ENCODE measurements around the gene GDF10. TPM values are rescaled to one million over a fixed set of nuclear protein-coding genes. Genes with fewer than 3 reads are reported as not detected.

The GDF10 gene
- total and polyA plus RNA-seq, 2 donors (not counting 1 experiment from before 2014, with no cell fraction given) = not detected

DNA sequence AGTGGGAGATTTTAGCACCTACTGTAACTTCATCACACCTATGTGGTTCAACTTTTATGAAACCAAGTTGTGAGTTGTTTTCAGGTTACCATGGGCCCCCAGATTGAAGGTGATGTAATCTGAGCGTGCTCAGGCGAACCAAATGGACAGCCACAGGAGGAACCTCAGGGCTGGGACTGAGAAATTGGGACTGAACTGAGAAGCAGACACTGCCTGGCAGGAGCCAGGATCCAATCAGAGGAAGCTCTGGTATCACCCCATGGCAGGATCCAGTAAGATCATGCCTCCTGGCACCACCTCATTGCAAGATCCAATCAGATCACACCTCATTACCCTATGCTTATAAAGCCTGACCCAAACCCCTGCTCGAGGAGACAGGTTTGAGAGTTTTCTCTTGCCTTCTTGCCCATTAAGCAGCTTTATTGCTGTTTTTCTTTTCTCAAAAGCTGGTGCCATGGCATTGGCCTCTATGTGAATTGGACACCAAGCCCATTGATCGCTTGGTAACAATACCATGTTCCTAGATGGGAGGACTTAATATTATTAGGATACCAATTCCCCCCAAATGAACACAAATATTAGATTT lies 43.2 kb upstream of the GDF10 start:
- H3K4me1 ChIP-seq (ENCODE audit: control insufficient read depth in 2 of 2, insufficient read depth in 2 of 2, low read length in 2 of 2) = peaks cover 50 to 60% of the 10 kb centered on the region in 2 donors
- no peak overlapping the region for H3K4me3 ChIP-seq (ENCODE audit: control extremely low read depth in 1 of 5, extremely low read depth in 1 of 5, insufficient read depth in 1 of 5, low read depth in 2 of 5, low read length in 4 of 5)
- H3K9me3 ChIP-seq (ENCODE audit: control extremely low read depth in 1 of 3, control insufficient read depth in 2 of 3, insufficient read depth in 1 of 3, low read length in 2 of 3) = peaks cover 0 to 3% (median 0%) of the 10 kb centered on the region in 3 donors
- H3K79me2 ChIP-seq (ENCODE audit: control insufficient read depth, insufficient read depth, low read length) = no peaks in the 10 kb centered on the region
- TF ChIP-seq, protein P1, sequence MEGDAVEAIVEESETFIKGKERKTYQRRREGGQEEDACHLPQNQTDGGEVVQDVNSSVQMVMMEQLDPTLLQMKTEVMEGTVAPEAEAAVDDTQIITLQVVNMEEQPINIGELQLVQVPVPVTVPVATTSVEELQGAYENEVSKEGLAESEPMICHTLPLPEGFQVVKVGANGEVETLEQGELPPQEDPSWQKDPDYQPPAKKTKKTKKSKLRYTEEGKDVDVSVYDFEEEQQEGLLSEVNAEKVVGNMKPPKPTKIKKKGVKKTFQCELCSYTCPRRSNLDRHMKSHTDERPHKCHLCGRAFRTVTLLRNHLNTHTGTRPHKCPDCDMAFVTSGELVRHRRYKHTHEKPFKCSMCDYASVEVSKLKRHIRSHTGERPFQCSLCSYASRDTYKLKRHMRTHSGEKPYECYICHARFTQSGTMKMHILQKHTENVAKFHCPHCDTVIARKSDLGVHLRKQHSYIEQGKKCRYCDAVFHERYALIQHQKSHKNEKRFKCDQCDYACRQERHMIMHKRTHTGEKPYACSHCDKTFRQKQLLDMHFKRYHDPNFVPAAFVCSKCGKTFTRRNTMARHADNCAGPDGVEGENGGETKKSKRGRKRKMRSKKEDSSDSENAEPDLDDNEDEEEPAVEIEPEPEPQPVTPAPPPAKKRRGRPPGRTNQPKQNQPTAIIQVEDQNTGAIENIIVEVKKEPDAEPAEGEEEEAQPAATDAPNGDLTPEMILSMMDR (IDR thresholded peaks at IDR 0.05) = no peak
- TF ChIP-seq EZH2 (IDR thresholded peaks at IDR 0.05; ENCODE audit: borderline replicate concordance, insufficient read depth, low read depth, low read length, poor library complexity, severe bottlenecking) = no peak
- Mint-ChIP-seq H3K9me3 (ENCODE audit: insufficient read depth) (no peaks in the 10 kb centered on the region), H3K4me1 (peaks cover 64% of the 10 kb centered on the region), H3K27ac (peak overlapping the region; percentile 87), H3K27me3 (no peaks in the 10 kb centered on the region), H3K4me3 (no peak overlapping the region)
- no peak overlapping the region for H3K4me2 ChIP-seq (replicated peaks; ENCODE audit: low read depth, low read length, poor library complexity, severe bottlenecking)
- H3K27ac ChIP-seq (ENCODE audit: low read length in 2 of 2) = peak overlapping the region in 1 of 2 donors; percentile 65
- H3K36me3 ChIP-seq (replicated peaks in 1 of 2; ENCODE audit: control extremely low read depth in 1 of 2, control insufficient read depth in 1 of 2, extremely low read depth in 1 of 2, insufficient read depth in 2 of 2, low read length in 1 of 2) = no peaks in the 10 kb centered on the region
- intact Hi-C loops (cut with micrococcal nuclease) = no loop called here
- H2AFZ ChIP-seq (ENCODE audit: insufficient read depth, low read depth, low read length, poor library complexity, severe bottlenecking) = no peak overlapping the region
- no peak for DNase-seq
- ATAC-seq (ENCODE audit: low read depth) = no peak
- H3K27me3 ChIP-seq (replicated peaks in 1 of 4; ENCODE audit: control extremely low read depth in 1 of 4, control insufficient read depth in 3 of 4, insufficient read depth in 4 of 4, low read length in 3 of 4) = no peaks in the 10 kb centered on the region
- H3K9ac ChIP-seq (ENCODE audit: low read length) = no peak overlapping the region
- ChIA-PET CTCF (no interaction called here), POLR2A (no interaction called here)
- H4K20me1 ChIP-seq (ENCODE audit: control insufficient read depth, insufficient read depth, low read length, poor library complexity, severe bottlenecking) = no peaks in the 10 kb centered on the region
- 71% methylated on average over 2 of the region's 4 CpGs for WGBS (ENCODE audit: insufficient coverage)

DNA sequence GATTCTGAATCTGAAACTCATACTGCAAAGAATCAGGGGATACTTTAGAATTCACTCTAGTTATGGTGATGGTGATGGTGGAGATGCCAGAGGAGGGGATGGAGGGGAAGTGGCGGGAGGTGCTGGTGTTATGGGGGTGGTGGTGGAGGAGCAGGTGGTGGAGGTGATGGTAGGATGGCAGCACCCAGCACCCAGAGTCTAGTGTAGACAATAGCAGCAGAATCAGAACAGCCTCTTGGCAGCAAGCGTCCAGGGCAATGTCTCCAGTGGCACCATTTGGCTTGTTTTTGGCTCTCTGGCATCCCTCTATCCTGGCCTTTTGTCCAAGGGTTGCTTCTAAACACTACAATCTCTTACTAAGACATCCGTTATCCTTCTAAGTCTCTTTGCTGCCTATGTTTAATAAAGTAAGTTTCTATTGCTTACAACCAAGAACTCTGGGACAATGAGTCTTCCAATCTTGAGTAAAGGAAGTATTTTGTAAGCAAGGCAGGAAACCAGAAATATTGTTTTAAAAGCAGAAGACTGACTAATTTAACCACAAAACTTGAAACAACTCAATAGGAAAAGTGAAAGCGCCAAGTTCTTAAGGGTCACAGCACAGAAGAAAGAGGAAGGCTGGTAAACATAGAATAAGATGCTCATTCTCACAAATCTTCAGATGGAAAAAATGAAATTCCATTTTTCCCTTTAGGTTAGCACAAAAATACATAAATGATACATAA lies 42.4 kb upstream of the GDF10 start:
- no peaks in the 10 kb centered on the region for H3K79me2 ChIP-seq (ENCODE audit: control insufficient read depth, insufficient read depth, low read length)
- H3K9me3 ChIP-seq (ENCODE audit: control extremely low read depth in 1 of 3, control insufficient read depth in 2 of 3, insufficient read depth in 1 of 3, low read length in 2 of 3) = peaks cover 0 to 3% (median 0%) of the 10 kb centered on the region in 3 donors
- H4K20me1 ChIP-seq (ENCODE audit: control insufficient read depth, insufficient read depth, low read length, poor library complexity, severe bottlenecking) = no peaks in the 10 kb centered on the region
- H3K27ac ChIP-seq (ENCODE audit: low read length in 2 of 2) = peak overlapping the region; percentile 58 to 65
- Mint-ChIP-seq H3K4me3 (peak overlapping the region; percentile 66), H3K9me3 (ENCODE audit: insufficient read depth) (no peaks in the 10 kb centered on the region), H3K27ac (peak overlapping the region; percentile 87), H3K4me1 (peaks cover 69% of the 10 kb centered on the region), H3K27me3 (no peaks in the 10 kb centered on the region)
- WGBS (ENCODE audit: insufficient coverage) = 92% methylated on average over 2 of the region's 4 CpGs
- ChIA-PET CTCF (no interaction called here), POLR2A (no interaction called here)
- H2AFZ ChIP-seq (ENCODE audit: insufficient read depth, low read depth, low read length, poor library complexity, severe bottlenecking) = no peak overlapping the region
- intact Hi-C loops (cut with micrococcal nuclease) = no loop called here
- H3K4me3 ChIP-seq (ENCODE audit: control extremely low read depth in 1 of 5, extremely low read depth in 1 of 5, insufficient read depth in 1 of 5, low read depth in 2 of 5, low read length in 4 of 5) = peak overlapping the region in 1 of 5 experiments; percentile 10
- DNase-seq (peak; percentile 56), ATAC-seq (ENCODE audit: low read depth) (no peak)
- H3K27me3 ChIP-seq (replicated peaks in 1 of 4; ENCODE audit: control extremely low read depth in 1 of 4, control insufficient read depth in 3 of 4, insufficient read depth in 4 of 4, low read length in 3 of 4) = no peaks in the 10 kb centered on the region
- H3K4me1 ChIP-seq (ENCODE audit: control insufficient read depth in 2 of 2, insufficient read depth in 2 of 2, low read length in 2 of 2) = peaks cover 55 to 65% of the 10 kb centered on the region in 2 donors
- no peaks in the 10 kb centered on the region for H3K36me3 ChIP-seq (replicated peaks in 1 of 2; ENCODE audit: control extremely low read depth in 1 of 2, control insufficient read depth in 1 of 2, extremely low read depth in 1 of 2, insufficient read depth in 2 of 2, low read length in 1 of 2)
- TF ChIP-seq EZH2 (IDR thresholded peaks at IDR 0.05; ENCODE audit: borderline replicate concordance, insufficient read depth, low read depth, low read length, poor library complexity, severe bottlenecking) = no peak
- TF ChIP-seq, protein P1 (IDR thresholded peaks at IDR 0.05) = no peak
- no peak overlapping the region for H3K9ac ChIP-seq (ENCODE audit: low read length)
- peak overlapping the region; percentile 56 for H3K4me2 ChIP-seq (replicated peaks; ENCODE audit: low read depth, low read length, poor library complexity, severe bottlenecking)
